MCF 10A (cell line): ENCODE results near the gene RUBCNL. TPM values are rescaled to one million over a fixed set of nuclear protein-coding genes. Genes with fewer than 3 reads are reported as not detected.

Experiments used
- BruUV-seq: library from RNA; stranded (reverse); fragments of 400-500 nt; replicated peaks from 2 replicates; lab custom pipeline; 2021; lab: Mats Ljungman, UMichigan
- CTCF ChIA-PET: fragments of 300-600 bp; sonication (Branson Sonifier 250); formaldehyde crosslinking; extraction: SDS; loops from one replicate; lab custom pipeline; 2021; ENCODE audit warnings: antibody characterized with exemption, inconsistent platforms; lab: Yijun Ruan, JAX
- POLR2A ChIA-PET: fragments of 300-600, 350-650 bp; sonication (Branson Sonifier 250); formaldehyde crosslinking; extraction: SDS; loops from one replicate; lab custom pipeline; 2020; ENCODE audit warnings: antibody characterized with exemption, inconsistent platforms; lab: Yijun Ruan, JAX
- DNase-seq: peaks from one replicate; pipeline ENCODE4 v3.0.0-alpha.2; 2018; ENCODE audit not compliant: unreplicated experiment
- H3K27ac Mint-ChIP-seq: one replicate; pipeline ENCODE4 v1.8.0; 2022; ENCODE audit warnings: mild to moderate bottlenecking, low read depth, mixed read lengths; ENCODE audit not compliant: unreplicated experiment
- H3K27me3 Mint-ChIP-seq: one replicate; pipeline ENCODE4 v1.8.0; 2022; ENCODE audit warnings: mixed read lengths; ENCODE audit not compliant: insufficient read depth, unreplicated experiment
- H3K36me3 Mint-ChIP-seq: one replicate; pipeline ENCODE4 v1.8.0; 2022; ENCODE audit warnings: mild to moderate bottlenecking, moderate library complexity, mixed read lengths; ENCODE audit not compliant: insufficient read depth, unreplicated experiment
- H3K4me1 Mint-ChIP-seq: one replicate; pipeline ENCODE4 v1.8.0; 2022; ENCODE audit warnings: mixed read lengths; ENCODE audit not compliant: insufficient read depth, unreplicated experiment
- H3K4me3 Mint-ChIP-seq: one replicate; pipeline ENCODE4 v1.8.0; 2022; ENCODE audit warnings: mild to moderate bottlenecking, moderate library complexity, mixed read lengths; ENCODE audit not compliant: unreplicated experiment
- H3K9me3 Mint-ChIP-seq: one replicate; pipeline ENCODE4 v1.8.0; 2022; ENCODE audit warnings: mixed read lengths; ENCODE audit not compliant: unreplicated experiment
- CTCF ChIP-seq: fragments of 200-600 bp; IDR thresholded peaks from one replicate; pipeline ENCODE4 v1.8.0; 2022; ENCODE audit warnings: antibody characterized with exemption, mild to moderate bottlenecking; ENCODE audit not compliant: unreplicated experiment
- intact Hi-C: fragments of 100-400 bp; cut with micrococcal nuclease; formaldehyde crosslinking; loops from 2 replicates; pipeline ENCODE4 v1.14.1; 2022
- total RNA-seq: library from RNA; stranded (reverse); gene quantifications from 2 replicates; pipeline ENCODE4 v1.2.3, GENCODE V29; 2022

RUBCNL gene
- total RNA-seq, 1 experiment from 2014 or later: 0.37 TPM

GRCh38 chr13:46372071-46372470 lies 15.0 kb downstream of the RUBCNL start:
- DNase-seq: no peak
- Mint-ChIP-seq H3K9me3 (no peaks in the 10 kb centered on the region), H3K4me1 (peaks cover 16% of the 10 kb centered on the region), H3K27ac (no peak overlapping the region), H3K27me3 (no peaks in the 10 kb centered on the region), H3K4me3 (no peak overlapping the region), H3K36me3 (no peaks in the 10 kb centered on the region)
- no TSS peak for BruUV-seq
- intact Hi-C loops: no loop called here
- CTCF ChIA-PET: no interaction called here
- no peak for TF ChIP-seq CTCF
- POLR2A ChIA-PET: interaction anchor here (1.2 to 1.4 kb wide), 2 partner anchors 16 to 202 kb away, joined by 3 to 5 read pairs; no protein-coding TSS in a partner anchor

- no TSS peak for BruUV-seq
- no peak overlapping the region for H3K4me3 Mint-ChIP-seq
- H3K27ac Mint-ChIP-seq: no peak overlapping the region
- DNase-seq: peak; percentile 35
- intact Hi-C loops: no loop called here
- H3K9me3 Mint-ChIP-seq: no peaks in the 10 kb centered on the region
- H3K27me3 Mint-ChIP-seq: no peaks in the 10 kb centered on the region
- TF ChIP-seq CTCF: no peak
- peaks cover 14% of the 10 kb centered on the region for H3K4me1 Mint-ChIP-seq
- no peaks in the 10 kb centered on the region for H3K36me3 Mint-ChIP-seq
- CTCF ChIA-PET: interaction anchor here (0.5 to 0.8 kb wide), 2 partner anchors 14 to 241 kb away, joined by 3 to 4 read pairs; no protein-coding TSS in a partner anchor
- POLR2A ChIA-PET: interaction anchor here (1.2 kb wide), 1 partner anchor 15 kb away, joined by 5 read pairs; no protein-coding TSS in a partner anchor
Observed at GRCh38 chr13:46369506-46370277, 17.4 kb downstream of the RUBCNL start.

- peak; percentile 26 for DNase-seq
- intact Hi-C loops: no loop called here
- no peaks in the 10 kb centered on the region for H3K9me3 Mint-ChIP-seq
- ChIA-PET POLR2A (no interaction called here), CTCF (no interaction called here)
- TF ChIP-seq CTCF: no peak
- no peaks in the 10 kb centered on the region for H3K27me3 Mint-ChIP-seq
- no peaks in the 10 kb centered on the region for H3K36me3 Mint-ChIP-seq
- no TSS peak for BruUV-seq
- no peak overlapping the region for H3K27ac Mint-ChIP-seq
- peaks cover 11% of the 10 kb centered on the region for H3K4me1 Mint-ChIP-seq
- no peak overlapping the region for H3K4me3 Mint-ChIP-seq
Observed at GRCh38 chr13:46367617-46368327, 19.3 kb downstream of the RUBCNL start.

GRCh38 chr13:46361276-46361934 lies 25.6 kb downstream of the RUBCNL start:
- no peaks in the 10 kb centered on the region for H3K27me3 Mint-ChIP-seq
- no TSS peak for BruUV-seq
- POLR2A ChIA-PET: no interaction called here
- DNase-seq: peak; percentile 42
- no peaks in the 10 kb centered on the region for H3K4me1 Mint-ChIP-seq
- no peaks in the 10 kb centered on the region for H3K36me3 Mint-ChIP-seq
- no peaks in the 10 kb centered on the region for H3K9me3 Mint-ChIP-seq
- intact Hi-C loops: no loop called here
- H3K4me3 Mint-ChIP-seq: no peak overlapping the region
- no peak for TF ChIP-seq CTCF
- H3K27ac Mint-ChIP-seq: no peak overlapping the region
- CTCF ChIA-PET: no interaction called here
